Neutrophil (primary cell): ENCODE measurements around the gene GCDH.
"Not testable (repeated sequence)": the region's sequence is repeated elsewhere in the genome, so short reads cannot be mapped to it uniquely, and the experiment has no call there.

Experiments
- H3K27ac ChIP-seq: fragments of 200-600 bp; sonication (generic); 2 replicates; pipeline ENCODE4 v1.5.1; 2016; ENCODE audit warnings: mild to moderate bottlenecking, moderate library complexity
- H3K27me3 ChIP-seq: fragments of 200-600 bp; sonication (generic); 2 replicates; pipeline ENCODE4 v1.6.0; 2016; ENCODE audit warnings: mild to moderate bottlenecking
- H3K36me3 ChIP-seq: fragments of 200-600 bp; sonication (generic); 2 replicates; pipeline ENCODE4 v1.5.1; 2017
- H3K4me1 ChIP-seq, 2 experiments: fragments of 200-600 bp in 1 of 2; sonication (generic) in 1 of 2; 1 replicate in 1 of 2; 2 replicates in 1 of 2; pipeline versions ENCODE4 v1.5.1 to v1.6.1; 2013 to 2016; ENCODE audit warnings: low read depth in 1 of 2, low read length in 1 of 2, mild to moderate bottlenecking in 1 of 2, moderate library complexity in 1 of 2; ENCODE audit not compliant: control insufficient read depth in 1 of 2, insufficient read depth in 1 of 2
- H3K4me3 ChIP-seq, 2 experiments: fragments of 200-600 bp in 1 of 2; sonication (generic) in 1 of 2; 1 replicate in 1 of 2; 2 replicates in 1 of 2; pipeline ENCODE4 v1.5.1; 2013 to 2016; ENCODE audit warnings: low read depth in 1 of 2, low read length in 1 of 2, mild to moderate bottlenecking in 1 of 2, moderate library complexity in 1 of 2
- H3K9me3 ChIP-seq: fragments of 200-600 bp; sonication (generic); 2 replicates; pipeline ENCODE4 v1.5.1; 2016
- TF ChIP-seq, protein P1 (sequence below): fragments of 200-600 bp; sonication (generic); IDR thresholded peaks from 2 replicates; pipeline ENCODE4 v1.5.1; 2016; ENCODE audit warnings: antibody characterized with exemption

The GCDH gene

DNA sequence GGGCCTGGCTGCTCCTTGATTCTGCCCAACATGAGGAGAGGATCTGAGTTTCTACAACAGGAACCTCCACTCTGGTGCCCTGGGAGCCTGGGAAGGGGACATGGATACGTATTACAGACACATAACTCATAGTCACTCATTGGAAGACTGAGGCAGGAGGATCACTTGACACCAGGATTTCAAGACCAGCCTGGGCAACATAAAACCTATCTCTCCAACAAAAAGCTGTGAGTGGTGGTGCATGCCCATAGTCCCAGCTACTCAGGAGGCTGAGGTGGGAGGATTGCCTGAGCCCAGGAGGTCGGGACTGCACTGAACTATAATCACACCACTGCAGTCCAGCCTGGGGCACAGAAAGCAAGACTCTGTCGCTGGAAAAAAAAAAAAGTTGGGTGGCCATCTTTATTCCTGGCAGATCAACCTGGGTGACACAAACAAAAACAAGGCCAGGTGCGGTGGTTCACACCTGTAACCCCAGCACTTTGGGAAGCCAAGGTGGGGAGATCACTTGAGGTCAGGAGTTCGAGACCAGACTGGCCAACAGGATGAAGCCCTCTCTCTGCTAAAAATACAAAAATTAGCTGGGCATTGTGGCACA, 2.9 kb upstream of the GCDH start:
- H3K27me3 ChIP-seq, result peaks cover 8% of the 10 kb centered on the region
- H3K4me3 ChIP-seq, result no peak overlapping the region
- H3K27ac ChIP-seq, result no peak overlapping the region
- H3K36me3 ChIP-seq, result peaks cover under 1% of the 10 kb centered on the region
- peaks cover 42 to 48% of the 10 kb centered on the region in 2 experiments for H3K4me1 ChIP-seq
- H3K9me3 ChIP-seq, result no peaks in the 10 kb centered on the region
- TF ChIP-seq, protein P1, sequence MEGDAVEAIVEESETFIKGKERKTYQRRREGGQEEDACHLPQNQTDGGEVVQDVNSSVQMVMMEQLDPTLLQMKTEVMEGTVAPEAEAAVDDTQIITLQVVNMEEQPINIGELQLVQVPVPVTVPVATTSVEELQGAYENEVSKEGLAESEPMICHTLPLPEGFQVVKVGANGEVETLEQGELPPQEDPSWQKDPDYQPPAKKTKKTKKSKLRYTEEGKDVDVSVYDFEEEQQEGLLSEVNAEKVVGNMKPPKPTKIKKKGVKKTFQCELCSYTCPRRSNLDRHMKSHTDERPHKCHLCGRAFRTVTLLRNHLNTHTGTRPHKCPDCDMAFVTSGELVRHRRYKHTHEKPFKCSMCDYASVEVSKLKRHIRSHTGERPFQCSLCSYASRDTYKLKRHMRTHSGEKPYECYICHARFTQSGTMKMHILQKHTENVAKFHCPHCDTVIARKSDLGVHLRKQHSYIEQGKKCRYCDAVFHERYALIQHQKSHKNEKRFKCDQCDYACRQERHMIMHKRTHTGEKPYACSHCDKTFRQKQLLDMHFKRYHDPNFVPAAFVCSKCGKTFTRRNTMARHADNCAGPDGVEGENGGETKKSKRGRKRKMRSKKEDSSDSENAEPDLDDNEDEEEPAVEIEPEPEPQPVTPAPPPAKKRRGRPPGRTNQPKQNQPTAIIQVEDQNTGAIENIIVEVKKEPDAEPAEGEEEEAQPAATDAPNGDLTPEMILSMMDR, result no peak

DNA sequence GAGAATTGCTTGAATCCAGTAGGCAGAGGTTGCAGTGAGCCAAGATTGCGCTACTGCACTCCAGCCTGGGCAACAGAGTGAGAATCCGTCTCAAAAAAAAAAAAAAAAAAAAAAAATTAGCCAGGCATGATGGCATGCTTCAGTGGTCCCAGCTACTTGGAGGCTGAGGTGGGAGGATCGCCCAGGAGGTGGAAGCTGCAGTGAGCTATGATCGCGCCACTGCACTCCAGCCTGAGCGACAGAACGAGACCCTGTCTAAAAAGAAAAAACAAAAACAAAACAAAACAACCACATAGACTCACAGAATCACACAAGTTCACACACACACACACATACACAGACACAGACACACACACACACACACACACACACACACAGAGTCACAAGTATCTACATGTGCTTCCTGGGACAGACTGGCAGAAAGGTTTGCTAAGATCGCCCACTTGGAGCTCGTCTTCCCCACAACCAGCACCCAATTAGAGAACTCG, 617 bp upstream of the GCDH start:
- H3K27me3 ChIP-seq, H3K9me3 ChIP-seq: not testable (repeated sequence)
- Histone ChIP-seq H3K36me3 (peaks cover 13% of the 10 kb centered on the region), H3K27ac (peak overlapping the region; percentile 74), H3K4me1 (peaks cover 20 to 26% of the 10 kb centered on the region in 2 experiments), H3K4me3 (peak overlapping the region; percentile 79 to 82)

DNA sequence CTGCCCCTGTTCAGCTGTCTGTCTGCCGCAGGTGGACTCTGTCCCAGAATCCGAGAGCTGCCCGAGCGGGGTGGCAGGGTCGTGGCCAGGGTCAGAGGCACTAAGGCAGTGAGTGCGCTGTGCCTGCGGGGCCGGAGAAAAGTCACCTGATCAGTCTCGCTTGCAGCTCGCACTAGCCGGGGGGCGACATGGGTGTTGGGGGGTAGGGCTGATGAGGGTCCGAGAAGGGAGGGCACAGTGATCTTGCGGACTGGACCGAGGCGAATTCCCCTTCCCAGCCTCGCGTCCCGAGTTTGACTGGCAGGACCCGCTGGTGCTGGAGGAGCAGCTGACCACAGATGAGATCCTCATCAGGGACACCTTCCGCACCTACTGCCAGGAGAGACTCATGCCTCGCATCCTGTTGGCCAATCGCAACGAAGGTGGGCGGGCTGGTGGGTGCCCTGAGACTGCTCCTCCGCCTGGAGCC, 627 bp downstream of the GCDH start:
- Histone ChIP-seq H3K4me3 (peak overlapping the region; percentile 79 to 82), H3K4me1 (peaks cover 10 to 17% of the 10 kb centered on the region in 2 experiments), H3K27ac (peak overlapping the region; percentile 74), H3K36me3 (peaks cover 20% of the 10 kb centered on the region), H3K27me3 (no peaks in the 10 kb centered on the region), H3K9me3 (no peaks in the 10 kb centered on the region)
- TF ChIP-seq, protein P1, result no peak

DNA sequence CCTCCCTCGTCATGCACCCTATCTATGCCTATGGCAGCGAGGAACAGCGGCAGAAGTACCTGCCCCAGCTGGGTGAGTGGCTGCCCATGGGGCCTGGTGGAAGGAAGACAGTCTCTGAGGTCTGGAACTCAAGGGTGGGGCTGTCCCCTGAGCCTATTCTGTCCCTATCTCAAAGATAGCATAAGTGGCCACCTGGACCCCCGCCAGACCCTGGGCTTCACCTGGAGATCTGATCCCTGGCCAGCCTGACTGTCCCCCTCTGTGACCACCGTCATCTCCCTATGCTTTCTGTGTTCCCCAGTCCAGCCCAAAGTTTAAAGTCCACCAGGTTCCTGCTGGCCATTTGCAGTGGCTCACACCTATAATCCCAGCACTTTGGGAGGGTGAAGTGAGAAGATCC, 2.6 kb downstream of the GCDH start:
- Histone ChIP-seq H3K9me3 (no peaks in the 10 kb centered on the region), H3K27ac (no peak overlapping the region), H3K4me1 (peaks cover 10 to 17% of the 10 kb centered on the region in 2 experiments), H3K36me3 (peaks cover 39% of the 10 kb centered on the region), H3K27me3 (no peaks in the 10 kb centered on the region), H3K4me3 (no peak overlapping the region)
- TF ChIP-seq, protein P1, result no peak

DNA sequence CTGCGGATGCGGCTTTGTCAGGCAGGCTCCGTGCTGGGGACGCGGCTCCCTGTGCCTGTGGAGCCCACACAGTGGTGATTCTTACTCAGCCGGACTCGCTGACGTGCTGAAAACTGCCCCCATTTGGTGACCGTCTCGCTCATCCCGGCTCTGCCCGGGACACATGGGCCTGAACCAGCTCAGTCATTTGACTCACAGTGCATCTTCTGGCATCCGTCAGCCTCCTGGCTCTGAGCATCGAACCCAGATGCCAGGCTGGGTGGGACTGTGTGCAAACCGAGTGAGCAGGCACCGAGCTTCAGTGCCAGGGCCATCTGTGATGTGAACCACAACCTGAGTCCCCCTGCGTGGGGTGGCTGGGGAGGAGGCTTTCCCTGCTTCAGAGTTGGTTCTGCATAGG, 5.5 kb downstream of the GCDH start:
- H3K9me3 ChIP-seq, result no peaks in the 10 kb centered on the region
- TF ChIP-seq, protein P1, result no peak
- H3K27me3 ChIP-seq, result no peaks in the 10 kb centered on the region
- H3K27ac ChIP-seq, result no peak overlapping the region
- peaks cover 6% of the 10 kb centered on the region in 2 experiments for H3K4me1 ChIP-seq
- H3K36me3 ChIP-seq, result peaks cover 60% of the 10 kb centered on the region
- H3K4me3 ChIP-seq, result no peak overlapping the region

DNA sequence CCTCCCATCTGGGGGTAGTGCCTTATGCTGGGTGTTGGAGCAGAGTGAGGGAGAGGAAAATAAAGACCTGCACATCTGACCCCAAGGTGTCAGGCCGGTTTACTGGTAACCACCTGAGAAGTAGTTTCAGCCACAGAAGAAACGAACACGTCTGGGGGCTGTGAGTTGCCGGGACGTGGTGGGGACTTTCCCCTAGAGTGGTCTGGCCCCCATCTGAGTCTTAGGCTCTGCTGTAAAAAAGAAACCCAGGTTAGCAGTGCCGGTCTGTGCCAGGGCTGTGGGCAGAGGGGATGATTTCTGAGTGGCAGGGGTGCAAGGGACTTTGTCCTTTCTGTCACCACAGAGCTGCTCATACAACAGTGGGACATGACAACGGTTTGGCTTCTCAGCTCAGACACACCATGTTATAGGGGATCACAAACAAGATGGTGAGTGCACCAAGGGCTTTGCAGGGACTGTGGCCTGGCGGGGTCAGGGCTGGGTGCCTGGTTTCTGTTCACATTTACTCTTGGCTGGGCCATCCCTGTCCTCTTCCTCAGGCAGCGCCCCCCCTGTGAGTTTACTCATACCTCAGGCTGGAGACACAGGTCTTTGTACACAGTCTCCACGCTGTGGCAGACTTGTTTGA, 9.0 kb downstream of the GCDH start:
- Histone ChIP-seq H3K4me1 (no peaks in the 10 kb centered on the region), H3K4me3 (no peak overlapping the region), H3K27ac (no peak overlapping the region), H3K9me3 (no peaks in the 10 kb centered on the region), H3K27me3 (no peaks in the 10 kb centered on the region), H3K36me3 (peaks cover 47% of the 10 kb centered on the region)
- TF ChIP-seq, protein P1, result no peak
